Right lobe of liver (tissue), 6 donors: ENCODE data around the gene HECTD1. TPM values are rescaled to one million over a fixed set of nuclear protein-coding genes. Genes with fewer than 3 reads are reported as not detected.
A peak's percentile ranks its signal among the peaks of the same experiment; 100 is the strongest.

ENCODE experiments used
- ATAC-seq, 4 donors: fragments of 200-7000 bp; cut with Tn5 transposase; one replicate each; pipeline ENCODE4 v1.9.1; 2020; ENCODE audit warnings: mild to moderate bottlenecking in 4 of 4, moderate library complexity in 4 of 4
- DNase-seq, 3 donors: peaks; one replicate each; pipeline ENCODE4 v3.0.0-alpha.2; 2020
- H3K27ac ChIP-seq, 3 donors: fragments of 200-600 bp; one replicate each; pipeline ENCODE4 v1.8.0; 2022
- H3K27me3 ChIP-seq, 2 donors: fragments of 200-600 bp; one replicate each; pipeline ENCODE4 v1.8.0; 2022
- H3K36me3 ChIP-seq, 4 donors: fragments of 200-600 bp; sonication (generic) in 1 of 4; one replicate each; pipeline versions ENCODE4 v1.5.1 to v1.8.0; 2017 to 2022; ENCODE audit warnings: control low read depth in 1 of 4
- H3K4me1 ChIP-seq, 4 donors: fragments of 200-600 bp; sonication (generic) in 1 of 4; one replicate each; pipeline versions ENCODE4 v1.5.1 to v1.8.0; 2017 to 2022; ENCODE audit warnings: control low read depth in 1 of 4
- H3K4me3 ChIP-seq, 3 donors: fragments of 200-600 bp; one replicate each; pipeline ENCODE4 v1.8.0; 2022
- H3K9me3 ChIP-seq, 4 donors: fragments of 200-600 bp; sonication (generic) in 1 of 4; one replicate each; pipeline versions ENCODE4 v1.5.1 to v1.8.0; 2017 to 2022; ENCODE audit warnings: control low read depth in 1 of 4
- CTCF ChIP-seq, 4 donors: fragments of 200-600 bp in 3 of 4; fragments of 450-650 bp in 1 of 4; IDR thresholded peaks; one replicate each; pipeline versions ENCODE4 v1.5.1 to v1.8.0; 2016 to 2022; ENCODE audit warnings: antibody characterized with exemption in 4 of 4, mild to moderate bottlenecking in 2 of 4
- POLR2A ChIP-seq: fragments of 450-650 bp; IDR thresholded peaks from one replicate; pipeline ENCODE4 v1.6.1; 2017; ENCODE audit warnings: antibody characterized with exemption, mild to moderate bottlenecking
- WGBS: methylation state at CpG from one replicate; pipeline ENCODE4 v1.1.6; 2018; ENCODE audit warnings: low coverage, low lambda C conversion rate; ENCODE audit not compliant: insufficient coverage; ENCODE audit errors: missing lambda C conversion rate; 5-methylcytosine and 5-hydroxymethylcytosine counted together
- intact Hi-C, 2 donors: fragments of 100-400 bp; cut with DNase I; formaldehyde crosslinking; loops; one replicate each; pipeline versions ENCODE4 v1.11.2 to v1.14.1; 2022
- total RNA-seq, 6 experiments: library from RNA; depleted of rRNA in 2 of 6; stranded (reverse); fragments of >200 nt in 2 of 6; fragmentation: NEBNext Ultra II Directional in 3 of 6; extraction: Animal tissue kit (Norgen Biotek cat#: 25700) in 3 of 6; gene quantifications; one replicate each; pipeline versions ENCODE4 v1.1.0 to v1.2.4, GENCODE V29; 2016 to 2023
- donor health status: DM: no; HTN: yes; CAD: no.
- donor health status: DM: no; HTN: no; CAD: no.
- donor health status: DM: no; HTN: no; CAD: no.
- donor health status: DM: no; HTN: yes; CAD: no.
- donor health status: DM: no; HTN: yes; CAD: no.

HECTD1 gene
- total RNA-seq, 6 experiments from 2014 or later = 77.2 to 167 (median 119) TPM

- intact Hi-C loops = no loop called here
- TF ChIP-seq CTCF (IDR thresholded peaks at IDR 0.05) = no peak
- no peak for TF ChIP-seq POLR2A
- 90% methylated on average over 3 of the region's 3 CpGs for WGBS
- H3K36me3 ChIP-seq = peaks cover 0 to 35% (median 8%) of the 10 kb centered on the region in 4 donors
- no peak overlapping the region for H3K4me3 ChIP-seq
- H3K9me3 ChIP-seq = no peaks in the 10 kb centered on the region
- no peak for ATAC-seq
- no peak for DNase-seq
- H3K27ac ChIP-seq = no peak overlapping the region
- H3K4me1 ChIP-seq = peaks cover 0 to 22% (median 8%) of the 10 kb centered on the region in 4 donors
- no peaks in the 10 kb centered on the region for H3K27me3 ChIP-seq
These were observed 26.3 kb downstream of the HECTD1 start for GRCh38 chr14:31181271-31181670.

DNA sequence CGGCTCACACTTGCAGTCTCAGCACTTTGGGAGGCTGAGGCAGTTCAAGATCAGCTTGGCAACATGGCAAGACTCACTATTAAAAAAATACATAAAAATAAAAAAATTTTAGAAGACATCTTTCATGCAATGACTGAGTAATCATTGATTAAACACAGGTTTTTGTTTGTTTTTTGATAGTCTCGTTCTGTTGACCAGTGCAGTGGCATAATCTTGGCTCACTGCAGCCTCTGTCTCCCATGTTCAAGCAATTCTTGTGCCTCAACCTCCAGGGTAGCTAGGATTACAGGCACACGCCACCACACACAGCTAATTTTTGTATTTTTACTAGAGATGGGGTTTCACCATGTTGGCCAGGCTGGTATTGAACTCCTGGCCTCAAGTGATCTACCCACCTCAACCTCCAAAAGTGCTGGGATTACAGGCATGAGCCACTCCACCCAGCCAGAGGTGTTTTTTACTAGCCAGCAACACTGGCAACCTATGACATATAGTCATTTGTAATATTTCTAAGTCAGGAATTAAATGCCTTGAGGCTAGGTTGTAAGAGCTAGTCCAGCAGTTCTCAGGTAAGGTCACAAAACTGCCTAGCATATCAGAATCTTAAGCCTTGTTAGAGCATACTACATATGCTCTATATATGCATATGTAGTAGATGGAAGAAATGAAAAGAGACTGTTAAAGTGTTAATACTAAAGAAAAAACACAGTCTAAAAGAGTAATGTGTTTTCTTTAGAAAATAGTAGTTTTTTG, 27.1 kb downstream of the HECTD1 start:
- intact Hi-C loops = no loop called here

DNA sequence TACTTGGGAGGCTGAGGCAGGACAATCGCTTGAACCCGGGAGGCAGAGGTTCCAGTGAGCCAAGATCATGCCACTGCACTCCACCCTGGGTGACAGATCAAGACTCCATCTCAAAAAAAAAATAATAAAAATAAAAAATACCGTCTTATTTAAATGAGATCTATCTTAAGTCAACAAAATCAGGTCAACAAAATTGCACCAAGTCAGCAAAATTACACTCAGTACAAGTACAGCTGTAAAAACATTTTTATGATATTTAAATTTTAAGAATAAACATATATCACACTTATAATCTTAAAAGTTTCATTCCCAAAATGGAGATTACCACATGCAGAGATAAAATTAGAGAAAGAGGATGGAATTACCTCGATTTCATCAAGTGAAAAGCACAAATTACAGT, 33.2 kb downstream of the HECTD1 start:
- DNase-seq (no peak), ATAC-seq (no peak)
- WGBS = 76% methylated on average over 4 of the region's 4 CpGs
- no peaks in the 10 kb centered on the region for H3K9me3 ChIP-seq
- H3K4me1 ChIP-seq = no peaks in the 10 kb centered on the region
- no peaks in the 10 kb centered on the region for H3K27me3 ChIP-seq
- intact Hi-C loops = no loop called here
- no peak overlapping the region for H3K27ac ChIP-seq
- no peak overlapping the region for H3K4me3 ChIP-seq
- no peak for TF ChIP-seq POLR2A
- no peak for TF ChIP-seq CTCF (IDR thresholded peaks at IDR 0.05)
- peaks cover 6 to 88% (median 37%) of the 10 kb centered on the region in 4 donors for H3K36me3 ChIP-seq

More for the DNA sequence above, 27.1 kb downstream of the HECTD1 start:
- peaks cover 0 to 43% (median 12%) of the 10 kb centered on the region in 4 donors for H3K36me3 ChIP-seq
- no peak for DNase-seq
- TF ChIP-seq CTCF (IDR thresholded peaks at IDR 0.05) (no peak), POLR2A (no peak)
- no peaks in the 10 kb centered on the region for H3K9me3 ChIP-seq
- no peak overlapping the region for H3K4me3 ChIP-seq
- no peaks in the 10 kb centered on the region for H3K27me3 ChIP-seq
- 44% methylated on average over 2 of the region's 3 CpGs for WGBS
- H3K27ac ChIP-seq = peak overlapping the region in 1 of 3 donors; percentile 6
- ATAC-seq = peak; percentile 53 to 83 (median 70)
- peaks cover 0 to 22% (median 8%) of the 10 kb centered on the region in 4 donors for H3K4me1 ChIP-seq

- TF ChIP-seq POLR2A (no peak), CTCF (IDR thresholded peaks at IDR 0.05) (no peak)
- Histone ChIP-seq H3K4me1 (no peaks in the 10 kb centered on the region), H3K27me3 (no peaks in the 10 kb centered on the region), H3K36me3 (peaks cover 6 to 94% (median 41%) of the 10 kb centered on the region in 4 donors), H3K4me3 (no peak overlapping the region), H3K27ac (no peak overlapping the region), H3K9me3 (no peaks in the 10 kb centered on the region)
- WGBS = 86% methylated on average over 14 of the region's 15 CpGs
- ATAC-seq = no peak
- no peak for DNase-seq
- intact Hi-C loops = no loop called here
These were observed 34.3 kb downstream of the HECTD1 start for GRCh38 chr14:31173120-31173837.
